ENCODE data around the gene JAK3.

GRCh38 chr19:17869114-17869608 lies 21.4 kb upstream of the JAK3 start:
- TF ChIP-seq CTCF (IDR thresholded peaks at IDR 0.05) (no peak), POLR2A (IDR thresholded peaks at IDR 0.05) (no peak)

Data from ovary (tissue), 3 donors.